ENCODE measurements around the gene GDA.

DNA sequence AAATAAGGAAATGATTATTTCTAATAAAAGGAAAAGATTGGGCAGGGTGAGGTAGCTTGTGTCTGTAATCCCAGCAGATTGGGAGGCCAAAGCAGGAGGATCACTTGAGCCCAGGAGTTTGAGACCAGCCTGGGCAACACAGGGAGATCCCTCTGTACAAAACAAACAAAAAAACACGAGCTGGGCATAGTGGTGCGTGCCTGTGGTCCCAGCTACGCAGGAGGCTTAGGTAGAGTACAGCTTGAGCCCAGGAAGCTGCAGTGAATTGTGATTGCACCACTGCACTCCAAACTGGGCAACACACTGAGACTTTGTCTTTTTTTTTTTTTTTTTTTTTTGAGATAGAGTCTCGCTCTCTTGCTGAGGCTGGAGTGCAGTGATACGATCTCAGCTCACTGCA, 18.8 kb downstream of the GDA start:
- TF ChIP-seq, protein P1, sequence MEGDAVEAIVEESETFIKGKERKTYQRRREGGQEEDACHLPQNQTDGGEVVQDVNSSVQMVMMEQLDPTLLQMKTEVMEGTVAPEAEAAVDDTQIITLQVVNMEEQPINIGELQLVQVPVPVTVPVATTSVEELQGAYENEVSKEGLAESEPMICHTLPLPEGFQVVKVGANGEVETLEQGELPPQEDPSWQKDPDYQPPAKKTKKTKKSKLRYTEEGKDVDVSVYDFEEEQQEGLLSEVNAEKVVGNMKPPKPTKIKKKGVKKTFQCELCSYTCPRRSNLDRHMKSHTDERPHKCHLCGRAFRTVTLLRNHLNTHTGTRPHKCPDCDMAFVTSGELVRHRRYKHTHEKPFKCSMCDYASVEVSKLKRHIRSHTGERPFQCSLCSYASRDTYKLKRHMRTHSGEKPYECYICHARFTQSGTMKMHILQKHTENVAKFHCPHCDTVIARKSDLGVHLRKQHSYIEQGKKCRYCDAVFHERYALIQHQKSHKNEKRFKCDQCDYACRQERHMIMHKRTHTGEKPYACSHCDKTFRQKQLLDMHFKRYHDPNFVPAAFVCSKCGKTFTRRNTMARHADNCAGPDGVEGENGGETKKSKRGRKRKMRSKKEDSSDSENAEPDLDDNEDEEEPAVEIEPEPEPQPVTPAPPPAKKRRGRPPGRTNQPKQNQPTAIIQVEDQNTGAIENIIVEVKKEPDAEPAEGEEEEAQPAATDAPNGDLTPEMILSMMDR (IDR thresholded peaks at IDR 0.05; ENCODE audit: insufficient read depth, low read depth, low read length): no peak
- TF ChIP-seq EZH2 (IDR thresholded peaks at IDR 0.05; ENCODE audit: insufficient read depth, low read length): no peak
